SU-DHL-6 (cell line): ENCODE measurements around the gene EDAR.

Experiments
- EZH2phosphoT487 ChIP-seq: fragments of 200-600 bp; sonication (generic), shearing (Covaris generic); conservative IDR thresholded peaks from 2 replicates; pipeline ENCODE4 v1.6.1; 2018; ENCODE audit warnings: mild to moderate bottlenecking, antibody characterized with exemption, low read length, moderate library complexity, mixed read lengths
- TF ChIP-seq, protein P1 (sequence below): fragments of 200-600 bp; sonication (generic); IDR thresholded peaks from one replicate; pipeline ENCODE4 v1.5.1; 2017; ENCODE audit warnings: antibody characterized with exemption, mild to moderate bottlenecking, low read length, moderate library complexity; ENCODE audit not compliant: insufficient read depth, poor library complexity, severe bottlenecking

- TF ChIP-seq, protein P1, sequence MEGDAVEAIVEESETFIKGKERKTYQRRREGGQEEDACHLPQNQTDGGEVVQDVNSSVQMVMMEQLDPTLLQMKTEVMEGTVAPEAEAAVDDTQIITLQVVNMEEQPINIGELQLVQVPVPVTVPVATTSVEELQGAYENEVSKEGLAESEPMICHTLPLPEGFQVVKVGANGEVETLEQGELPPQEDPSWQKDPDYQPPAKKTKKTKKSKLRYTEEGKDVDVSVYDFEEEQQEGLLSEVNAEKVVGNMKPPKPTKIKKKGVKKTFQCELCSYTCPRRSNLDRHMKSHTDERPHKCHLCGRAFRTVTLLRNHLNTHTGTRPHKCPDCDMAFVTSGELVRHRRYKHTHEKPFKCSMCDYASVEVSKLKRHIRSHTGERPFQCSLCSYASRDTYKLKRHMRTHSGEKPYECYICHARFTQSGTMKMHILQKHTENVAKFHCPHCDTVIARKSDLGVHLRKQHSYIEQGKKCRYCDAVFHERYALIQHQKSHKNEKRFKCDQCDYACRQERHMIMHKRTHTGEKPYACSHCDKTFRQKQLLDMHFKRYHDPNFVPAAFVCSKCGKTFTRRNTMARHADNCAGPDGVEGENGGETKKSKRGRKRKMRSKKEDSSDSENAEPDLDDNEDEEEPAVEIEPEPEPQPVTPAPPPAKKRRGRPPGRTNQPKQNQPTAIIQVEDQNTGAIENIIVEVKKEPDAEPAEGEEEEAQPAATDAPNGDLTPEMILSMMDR: no peak
- TF ChIP-seq EZH2phosphoT487: no peak
Observed at GRCh38 chr2:108968619-108969018, 20.4 kb downstream of the EDAR start.
